HepG2 (cell line): ENCODE results near the gene TRAP1. TPM values are rescaled to one million over a fixed set of nuclear protein-coding genes. Genes with fewer than 3 reads are reported as not detected.

ENCODE experiments used
- HES4 ChIP-seq: sonication (generic); formaldehyde crosslinking; IDR thresholded peaks from 2 replicates; pipeline ENCODE4 v1.9.0; 2021; ENCODE audit warnings: mild to moderate bottlenecking, missing genetic modification reagents, borderline replicate concordance
- MED8 ChIP-seq: sonication (generic); formaldehyde crosslinking; IDR thresholded peaks from 2 replicates; pipeline ENCODE4 v1.8.1; 2023; ENCODE audit warnings: mild to moderate bottlenecking, missing genetic modification reagents; ENCODE audit not compliant: insufficient replicate concordance
- MEF2D ChIP-seq: sonication (generic); formaldehyde crosslinking; IDR thresholded peaks from 2 replicates; pipeline ENCODE4 v1.5.1; 2020; ENCODE audit warnings: mild to moderate bottlenecking, missing genetic modification reagents
- PREB ChIP-seq: sonication (generic); formaldehyde crosslinking; IDR thresholded peaks from 2 replicates; pipeline ENCODE4 v1.4.0; 2020; ENCODE audit warnings: missing genetic modification reagents
- RAD51 ChIP-seq: fragments of 450-650 bp; IDR thresholded peaks from 2 replicates; pipeline ENCODE4 v1.6.1; 2016; ENCODE audit warnings: borderline replicate concordance
- STAG1 ChIP-seq: sonication (generic); formaldehyde crosslinking; IDR thresholded peaks from 2 replicates; pipeline ENCODE4 v1.4.0; 2020; ENCODE audit warnings: missing genetic modification reagents
- TP53 ChIP-seq: sonication (generic); formaldehyde crosslinking; conservative IDR thresholded peaks from 2 replicates; pipeline ENCODE4 v1.4.0; 2020; ENCODE audit warnings: missing genetic modification reagents
- WIZ ChIP-seq: sonication (generic); formaldehyde crosslinking; IDR thresholded peaks from 2 replicates; pipeline ENCODE4 v1.5.1; 2020; ENCODE audit warnings: mild to moderate bottlenecking, missing genetic modification reagents
- ZBTB14 ChIP-seq: sonication (generic); formaldehyde crosslinking; IDR thresholded peaks from 2 replicates; pipeline ENCODE4 v1.4.0; 2020; ENCODE audit warnings: missing genetic modification reagents
- ZNF160 ChIP-seq: sonication (generic); formaldehyde crosslinking; IDR thresholded peaks from 2 replicates; pipeline ENCODE4 v1.8.0; 2022; ENCODE audit warnings: mild to moderate bottlenecking, inconsistent platforms, missing genetic modification reagents
- ZSCAN29 ChIP-seq: sonication (generic); formaldehyde crosslinking; conservative IDR thresholded peaks from 2 replicates; pipeline ENCODE4 v1.4.0; 2020; ENCODE audit warnings: mild to moderate bottlenecking, missing genetic modification reagents
- polyA plus RNA-seq, 8 experiments: library from polyadenylated mRNA; depleted of rRNA in 3 of 8; stranded (reverse) in 7 of 8; unstranded in 1 of 8; fragments of >200 nt; fragmentation: Illumina TruSeq in 4 of 8; extraction: Trizol in 4 of 8; gene quantifications; 2 replicates each; pipeline versions ENCODE4 v1.2.1 to v1.2.3, GENCODE V29; 2011 to 2016; ENCODE audit warnings: low read depth in 4 of 8, missing spikeins in 1 of 8, mixed read lengths in 1 of 8; ENCODE audit not compliant: insufficient read depth in 1 of 8
- total RNA-seq, 5 experiments: library from RNA; depleted of rRNA; stranded (reverse); fragments of >200 nt; fragmentation: Illumina TruSeq; extraction: Trizol; gene quantifications; 2 replicates each; pipeline ENCODE4 v1.2.3, GENCODE V29; 2016; ENCODE audit warnings: low read depth in 1 of 5
- TF ChIP-seq, protein P1 (sequence below): sonication (generic); formaldehyde crosslinking; IDR thresholded peaks from 2 replicates; pipeline ENCODE4 v1.5.0; 2020; ENCODE audit warnings: mild to moderate bottlenecking, missing genetic modification reagents, borderline replicate concordance
- TF ChIP-seq, protein P2 (sequence below): sonication (generic); formaldehyde crosslinking; IDR thresholded peaks from 2 replicates; pipeline ENCODE4 v1.8.0; 2022; ENCODE audit warnings: mild to moderate bottlenecking, missing genetic modification reagents
- TF ChIP-seq, protein P3 (sequence below), 2 experiments: sonication (generic) in 1 of 2; formaldehyde crosslinking in 1 of 2; IDR thresholded peaks; 2 replicates each; pipeline versions ENCODE4 v1.5.1 to v1.6.1; 2011 to 2020; ENCODE audit warnings: borderline replicate concordance in 1 of 2, low read depth in 1 of 2, low read length in 1 of 2, mild to moderate bottlenecking in 1 of 2, missing genetic modification reagents in 1 of 2, moderate library complexity in 1 of 2

The TRAP1 gene
- total and polyA plus RNA-seq, 2 of the 13 experiments (the other 11 are each of a cell fraction or from before 2014, with no cell fraction given) = 127 to 240 TPM

DNA sequence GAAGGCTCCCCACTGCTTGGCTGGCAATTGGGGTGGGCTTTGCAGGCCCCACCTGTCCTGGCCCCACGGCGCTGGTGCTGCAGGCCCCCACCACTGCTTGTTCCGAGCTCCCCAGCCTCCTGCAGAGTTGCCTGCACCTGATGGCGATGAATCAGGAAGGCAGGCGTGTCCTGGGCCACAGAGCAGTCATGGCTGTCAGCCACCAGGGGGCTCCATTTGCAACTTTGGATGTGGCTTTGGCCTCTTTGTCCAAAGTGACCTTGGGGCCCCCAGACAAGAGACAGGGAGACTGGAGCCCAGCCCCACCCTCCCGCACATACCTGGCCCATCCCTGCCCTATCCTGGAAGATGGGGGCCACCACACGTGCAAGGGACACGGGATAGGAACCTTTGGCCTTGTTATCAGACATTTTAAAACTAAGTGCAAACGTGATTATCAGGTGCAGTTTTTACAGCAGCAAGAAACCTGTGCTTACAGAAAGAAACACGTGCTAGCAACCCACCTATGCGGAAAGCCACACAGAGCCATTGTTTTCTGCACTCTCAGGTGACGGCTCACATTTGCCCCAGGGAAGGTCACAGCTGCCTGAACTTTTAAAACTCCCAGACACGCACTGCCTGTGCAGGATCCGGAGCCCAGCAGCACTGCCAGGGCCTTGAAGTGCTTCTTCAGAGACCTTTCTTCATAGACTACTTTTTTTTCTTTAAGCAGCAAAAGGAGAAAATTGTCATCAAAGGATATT is 62.9 kb downstream of the TRAP1 start, which contains the start of gene DNASE1 (continued):
- TF ChIP-seq, protein P1, sequence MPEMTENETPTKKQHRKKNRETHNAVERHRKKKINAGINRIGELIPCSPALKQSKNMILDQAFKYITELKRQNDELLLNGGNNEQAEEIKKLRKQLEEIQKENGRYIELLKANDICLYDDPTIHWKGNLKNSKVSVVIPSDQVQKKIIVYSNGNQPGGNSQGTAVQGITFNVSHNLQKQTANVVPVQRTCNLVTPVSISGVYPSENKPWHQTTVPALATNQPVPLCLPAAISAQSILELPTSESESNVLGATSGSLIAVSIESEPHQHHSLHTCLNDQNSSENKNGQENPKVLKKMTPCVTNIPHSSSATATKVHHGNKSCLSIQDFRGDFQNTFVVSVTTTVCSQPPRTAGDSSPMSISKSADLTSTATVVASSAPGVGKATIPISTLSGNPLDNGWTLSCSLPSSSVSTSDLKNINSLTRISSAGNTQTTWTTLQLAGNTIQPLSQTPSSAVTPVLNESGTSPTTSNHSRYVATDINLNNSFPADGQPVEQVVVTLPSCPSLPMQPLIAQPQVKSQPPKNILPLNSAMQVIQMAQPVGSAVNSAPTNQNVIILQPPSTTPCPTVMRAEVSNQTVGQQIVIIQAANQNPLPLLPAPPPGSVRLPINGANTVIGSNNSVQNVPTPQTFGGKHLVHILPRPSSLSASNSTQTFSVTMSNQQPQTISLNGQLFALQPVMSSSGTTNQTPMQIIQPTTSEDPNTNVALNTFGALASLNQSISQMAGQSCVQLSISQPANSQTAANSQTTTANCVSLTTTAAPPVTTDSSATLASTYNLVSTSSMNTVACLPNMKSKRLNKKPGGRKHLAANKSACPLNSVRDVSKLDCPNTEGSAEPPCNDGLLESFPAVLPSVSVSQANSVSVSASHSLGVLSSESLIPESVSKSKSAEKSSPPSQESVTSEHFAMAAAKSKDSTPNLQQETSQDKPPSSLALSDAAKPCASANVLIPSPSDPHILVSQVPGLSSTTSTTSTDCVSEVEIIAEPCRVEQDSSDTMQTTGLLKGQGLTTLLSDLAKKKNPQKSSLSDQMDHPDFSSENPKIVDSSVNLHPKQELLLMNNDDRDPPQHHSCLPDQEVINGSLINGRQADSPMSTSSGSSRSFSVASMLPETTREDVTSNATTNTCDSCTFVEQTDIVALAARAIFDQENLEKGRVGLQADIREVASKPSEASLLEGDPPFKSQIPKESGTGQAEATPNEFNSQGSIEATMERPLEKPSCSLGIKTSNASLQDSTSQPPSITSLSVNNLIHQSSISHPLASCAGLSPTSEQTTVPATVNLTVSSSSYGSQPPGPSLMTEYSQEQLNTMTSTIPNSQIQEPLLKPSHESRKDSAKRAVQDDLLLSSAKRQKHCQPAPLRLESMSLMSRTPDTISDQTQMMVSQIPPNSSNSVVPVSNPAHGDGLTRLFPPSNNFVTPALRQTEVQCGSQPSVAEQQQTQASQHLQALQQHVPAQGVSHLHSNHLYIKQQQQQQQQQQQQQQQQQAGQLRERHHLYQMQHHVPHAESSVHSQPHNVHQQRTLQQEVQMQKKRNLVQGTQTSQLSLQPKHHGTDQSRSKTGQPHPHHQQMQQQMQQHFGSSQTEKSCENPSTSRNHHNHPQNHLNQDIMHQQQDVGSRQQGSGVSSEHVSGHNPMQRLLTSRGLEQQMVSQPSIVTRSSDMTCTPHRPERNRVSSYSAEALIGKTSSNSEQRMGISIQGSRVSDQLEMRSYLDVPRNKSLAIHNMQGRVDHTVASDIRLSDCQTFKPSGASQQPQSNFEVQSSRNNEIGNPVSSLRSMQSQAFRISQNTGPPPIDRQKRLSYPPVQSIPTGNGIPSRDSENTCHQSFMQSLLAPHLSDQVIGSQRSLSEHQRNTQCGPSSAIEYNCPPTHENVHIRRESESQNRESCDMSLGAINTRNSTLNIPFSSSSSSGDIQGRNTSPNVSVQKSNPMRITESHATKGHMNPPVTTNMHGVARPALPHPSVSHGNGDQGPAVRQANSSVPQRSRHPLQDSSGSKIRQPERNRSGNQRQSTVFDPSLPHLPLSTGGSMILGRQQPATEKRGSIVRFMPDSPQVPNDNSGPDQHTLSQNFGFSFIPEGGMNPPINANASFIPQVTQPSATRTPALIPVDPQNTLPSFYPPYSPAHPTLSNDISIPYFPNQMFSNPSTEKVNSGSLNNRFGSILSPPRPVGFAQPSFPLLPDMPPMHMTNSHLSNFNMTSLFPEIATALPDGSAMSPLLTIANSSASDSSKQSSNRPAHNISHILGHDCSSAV (CRISPR knock-in tag) = no peak
- TF ChIP-seq ZNF160 (CRISPR knock-in tag) (no peak), MED8 (no peak), STAG1 (CRISPR knock-in tag) (peak; percentile 74), HES4 (CRISPR knock-in tag) (no peak), PREB (CRISPR knock-in tag) (no peak), TP53 (no peak), ZSCAN29 (CRISPR knock-in tag) (0 out of 2 replicates have a peak, but pooled peaks have one; percentile 20), ZBTB14 (CRISPR knock-in tag) (no peak), WIZ (CRISPR knock-in tag) (no peak), RAD51 (no peak), MEF2D (CRISPR knock-in tag) (peak; percentile 59; the same call in 1 of the 2 replicates)
- TF ChIP-seq, protein P2, sequence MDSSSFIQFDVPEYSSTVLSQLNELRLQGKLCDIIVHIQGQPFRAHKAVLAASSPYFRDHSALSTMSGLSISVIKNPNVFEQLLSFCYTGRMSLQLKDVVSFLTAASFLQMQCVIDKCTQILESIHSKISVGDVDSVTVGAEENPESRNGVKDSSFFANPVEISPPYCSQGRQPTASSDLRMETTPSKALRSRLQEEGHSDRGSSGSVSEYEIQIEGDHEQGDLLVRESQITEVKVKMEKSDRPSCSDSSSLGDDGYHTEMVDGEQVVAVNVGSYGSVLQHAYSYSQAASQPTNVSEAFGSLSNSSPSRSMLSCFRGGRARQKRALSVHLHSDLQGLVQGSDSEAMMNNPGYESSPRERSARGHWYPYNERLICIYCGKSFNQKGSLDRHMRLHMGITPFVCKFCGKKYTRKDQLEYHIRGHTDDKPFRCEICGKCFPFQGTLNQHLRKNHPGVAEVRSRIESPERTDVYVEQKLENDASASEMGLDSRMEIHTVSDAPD (CRISPR knock-in tag) = no peak
- TF ChIP-seq, protein P3, sequence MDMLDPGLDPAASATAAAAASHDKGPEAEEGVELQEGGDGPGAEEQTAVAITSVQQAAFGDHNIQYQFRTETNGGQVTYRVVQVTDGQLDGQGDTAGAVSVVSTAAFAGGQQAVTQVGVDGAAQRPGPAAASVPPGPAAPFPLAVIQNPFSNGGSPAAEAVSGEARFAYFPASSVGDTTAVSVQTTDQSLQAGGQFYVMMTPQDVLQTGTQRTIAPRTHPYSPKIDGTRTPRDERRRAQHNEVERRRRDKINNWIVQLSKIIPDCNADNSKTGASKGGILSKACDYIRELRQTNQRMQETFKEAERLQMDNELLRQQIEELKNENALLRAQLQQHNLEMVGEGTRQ (IDR thresholded peaks at IDR 0.05; ENCODE audit: low read depth, low read length) = no peak
- TF ChIP-seq, protein P3 (CRISPR knock-in tag; IDR thresholded peaks at IDR 0.05; ENCODE audit: borderline replicate concordance) = no peak
